Neuronal stem cell (in vitro differentiated cells): ENCODE measurements around the gene DCTN3.

ENCODE experiments used
- DNase-seq: peaks from one replicate; pipeline ENCODE4 v3.0.0-alpha.2; 2013; ENCODE audit warnings: low spot score
- H2AFZ ChIP-seq: one replicate; pipeline ENCODE4 v1.6.1; 2013; ENCODE audit warnings: mild to moderate bottlenecking, low read length, inconsistent platforms
- H2AK5ac ChIP-seq: 2 replicates; pipeline ENCODE4 v1.6.1; 2013; ENCODE audit warnings: low read depth, mild to moderate bottlenecking, inconsistent platforms, low read length, moderate library complexity, mixed read lengths
- H2BK120ac ChIP-seq: 2 replicates; pipeline ENCODE4 v1.6.1; 2013; ENCODE audit warnings: low read depth, mild to moderate bottlenecking, inconsistent platforms, low read length, moderate library complexity, mixed read lengths
- H2BK12ac ChIP-seq: one replicate; pipeline ENCODE4 v1.6.1; 2013; ENCODE audit warnings: low read length, inconsistent platforms
- H2BK15ac ChIP-seq: 2 replicates; pipeline ENCODE4 v1.6.1; 2013; ENCODE audit warnings: mild to moderate bottlenecking, low read length, inconsistent platforms, mixed read lengths
- H2BK5ac ChIP-seq: one replicate; pipeline ENCODE4 v1.6.1; 2013; ENCODE audit warnings: inconsistent platforms, mild to moderate bottlenecking, low read length, moderate library complexity
- H3K14ac ChIP-seq: one replicate; pipeline ENCODE4 v1.6.1; 2013; ENCODE audit warnings: low read length, inconsistent platforms
- H3K18ac ChIP-seq: 2 replicates; pipeline ENCODE4 v1.6.1; 2013; ENCODE audit warnings: low read length, inconsistent platforms
- H3K23ac ChIP-seq: 2 replicates; pipeline ENCODE4 v1.6.1; 2013; ENCODE audit warnings: low read depth, mild to moderate bottlenecking, mixed read lengths, low read length, inconsistent platforms; ENCODE audit not compliant: poor library complexity
- H3K27ac ChIP-seq: replicated peaks from 3 replicates; pipeline ENCODE4 v1.5.1; 2013; ENCODE audit warnings: low read length, inconsistent platforms
- H3K27me3 ChIP-seq, 3 experiments: 2 replicates each; pipeline ENCODE4 v1.6.1; 2013; ENCODE audit warnings: low read length in 3 of 3, mild to moderate bottlenecking in 2 of 3, inconsistent platforms in 1 of 3, low read depth in 1 of 3, mixed read lengths in 1 of 3, moderate library complexity in 1 of 3; ENCODE audit not compliant: control insufficient read depth in 3 of 3, insufficient read depth in 3 of 3
- H3K36me3 ChIP-seq, 2 donors: replicated peaks in 1 of 2; 2 replicates each; pipeline ENCODE4 v1.6.1; 2013; ENCODE audit warnings: low read length in 2 of 2; ENCODE audit not compliant: control insufficient read depth in 2 of 2, insufficient read depth in 2 of 2
- H3K4ac ChIP-seq: 2 replicates; pipeline ENCODE4 v1.6.1; 2013; ENCODE audit warnings: inconsistent platforms, mild to moderate bottlenecking, low read length, moderate library complexity
- H3K4me1 ChIP-seq, 2 donors: 1 replicate in 1 of 2; 2 replicates in 1 of 2; pipeline ENCODE4 v1.6.1; 2013; ENCODE audit warnings: low read length in 2 of 2, low read depth in 1 of 2; ENCODE audit not compliant: control insufficient read depth in 2 of 2, insufficient read depth in 1 of 2
- H3K4me2 ChIP-seq: one replicate; pipeline ENCODE4 v1.6.1; 2013; ENCODE audit warnings: mild to moderate bottlenecking, low read length, inconsistent platforms; ENCODE audit not compliant: insufficient read depth, poor library complexity, severe bottlenecking
- H3K4me3 ChIP-seq, 2 donors: 2 replicates each; pipeline ENCODE4 v1.5.1; 2013; ENCODE audit warnings: low read length in 2 of 2, mild to moderate bottlenecking in 2 of 2, inconsistent platforms in 1 of 2, moderate library complexity in 1 of 2
- H3K79me1 ChIP-seq: one replicate; pipeline ENCODE4 v1.6.1; 2013; ENCODE audit warnings: low read depth, mild to moderate bottlenecking, inconsistent platforms, low read length, moderate library complexity
- H3K9ac ChIP-seq: one replicate; pipeline ENCODE4 v1.6.1; 2013; ENCODE audit warnings: mild to moderate bottlenecking, low read depth, low read length, inconsistent platforms; ENCODE audit not compliant: poor library complexity
- H3K9me3 ChIP-seq, 2 donors: replicated peaks in 1 of 2; 2 replicates each; pipeline versions ENCODE3 to v1.6.1; 2013; ENCODE audit warnings: low read length in 2 of 2, mild to moderate bottlenecking in 2 of 2, inconsistent platforms in 1 of 2, low read depth in 1 of 2, mixed read lengths in 1 of 2, moderate library complexity in 1 of 2; ENCODE audit not compliant: control insufficient read depth in 2 of 2, insufficient read depth in 1 of 2
- H4K8ac ChIP-seq: one replicate; pipeline ENCODE4 v1.6.1; 2013; ENCODE audit warnings: low read depth, mild to moderate bottlenecking, inconsistent platforms, low read length, moderate library complexity
- H4K91ac ChIP-seq: one replicate; pipeline ENCODE4 v1.6.1; 2013; ENCODE audit warnings: low read length, low read depth, mild to moderate bottlenecking, inconsistent platforms; ENCODE audit not compliant: poor library complexity
- WGBS, 2 donors: extraction: QIAGEN DNeasy Blood & Tissue Kit; methylation state at CpG; one replicate each; pipeline ENCODE4 v1.1.7; 2013; ENCODE audit warnings: missing lambda C conversion rate in 2 of 2, mixed read lengths in 1 of 2; ENCODE audit not compliant: insufficient read length in 2 of 2, insufficient replicate concordance in 1 of 2; ENCODE audit errors: extremely low coverage in 2 of 2; 5-methylcytosine and 5-hydroxymethylcytosine counted together

DCTN3 gene

GRCh38 chr9:34630402-34631154, 10.3 kb upstream of the DCTN3 start:
- no peak overlapping the region for H4K8ac ChIP-seq
- no peak overlapping the region for H3K4ac ChIP-seq
- no peak overlapping the region for H3K4me2 ChIP-seq
- peak overlapping the region; percentile 69 for H2BK15ac ChIP-seq
- no peak for DNase-seq
- peaks cover 7% of the 10 kb centered on the region for H3K79me1 ChIP-seq
- no CpG with 5 or more reads among the region's 5 CpGs for WGBS, 2 donors
- H3K9me3 ChIP-seq: no peaks in the 10 kb centered on the region
- peaks cover 7 to 10% of the 10 kb centered on the region in 2 donors for H3K36me3 ChIP-seq
- H2BK5ac ChIP-seq: peak overlapping the region; percentile 76
- H2AFZ ChIP-seq: no peak overlapping the region
- H2BK120ac ChIP-seq: no peak overlapping the region
- peak overlapping the region; percentile 82 for H3K18ac ChIP-seq
- H3K14ac ChIP-seq: peak overlapping the region; percentile 40
- H3K4me1 ChIP-seq: peaks cover 6 to 45% of the 10 kb centered on the region in 2 donors
- H3K9ac ChIP-seq: peak overlapping the region; percentile 50
- H4K91ac ChIP-seq: peak overlapping the region; percentile 70
- H3K23ac ChIP-seq: peak overlapping the region; percentile 46
- H2BK12ac ChIP-seq: peak overlapping the region; percentile 95
- H2AK5ac ChIP-seq: peak overlapping the region; percentile 87
- H3K4me3 ChIP-seq: no peak overlapping the region
- H3K27me3 ChIP-seq: peaks cover 0 to 60% (median 18%) of the 10 kb centered on the region in 3 experiments
- no peak overlapping the region for H3K27ac ChIP-seq

GRCh38 chr9:34629491-34629808, 9.2 kb upstream of the DCTN3 start:
- no CpG with 5 or more reads among the region's 5 CpGs for WGBS, 2 donors
- Histone ChIP-seq H3K14ac (peak overlapping the region; percentile 17), H3K18ac (peak overlapping the region; percentile 96), H3K9me3 (no peaks in the 10 kb centered on the region), H2AFZ (no peak overlapping the region), H2BK5ac (no peak overlapping the region), H3K9ac (peak overlapping the region; percentile 46), H3K27ac (no peak overlapping the region), H2BK15ac (peak overlapping the region; percentile 86), H3K4me2 (peak overlapping the region; percentile 88), H2BK120ac (peak overlapping the region; percentile 56), H4K91ac (no peak overlapping the region), H3K36me3 (peaks cover 0 to 2% of the 10 kb centered on the region in 2 donors), H2AK5ac (peak overlapping the region; percentile 4), H3K23ac (peak overlapping the region; percentile 32), H2BK12ac (peak overlapping the region; percentile 25), H3K4me1 (peaks cover 14 to 48% of the 10 kb centered on the region in 2 donors), H3K4ac (peak overlapping the region; percentile 19), H3K79me1 (peaks cover 5% of the 10 kb centered on the region), H3K4me3 (peak overlapping the region in 1 of 2 donors; percentile 89), H4K8ac (no peak overlapping the region), H3K27me3 (peaks cover 0 to 69% (median 18%) of the 10 kb centered on the region in 3 experiments)
- DNase-seq: no peak

- H2AFZ ChIP-seq: peak within 1 kb of the TSS; percentile 71
- H3K9me3 ChIP-seq: no peaks in the 10 kb centered on the region
- peak within 1 kb of the TSS; percentile 86 for H2BK15ac ChIP-seq
- peaks cover 0 to 71% (median 18%) of the 10 kb centered on the region in 3 experiments for H3K27me3 ChIP-seq
- no peak within 1 kb of the TSS for H4K91ac ChIP-seq
- H3K79me1 ChIP-seq: peaks cover 5% of the 10 kb centered on the region
- peak within 1 kb of the TSS; percentile 22 to 89 for H3K4me3 ChIP-seq
- no peak for DNase-seq
- peak within 1 kb of the TSS; percentile 50 for H2BK5ac ChIP-seq
- H2BK120ac ChIP-seq: peak within 1 kb of the TSS; percentile 56
- no peak within 1 kb of the TSS for H3K27ac ChIP-seq
- H3K4me2 ChIP-seq: peak within 1 kb of the TSS; percentile 88
- H4K8ac ChIP-seq: no peak within 1 kb of the TSS
- H3K23ac ChIP-seq: peak within 1 kb of the TSS; percentile 32
- WGBS, 2 donors: no CpG with 5 or more reads among the region's 69 CpGs
- peaks cover 14 to 53% of the 10 kb centered on the region in 2 donors for H3K4me1 ChIP-seq
- H3K36me3 ChIP-seq: peaks cover 0 to 2% of the 10 kb centered on the region in 2 donors
- peak within 1 kb of the TSS; percentile 25 for H2BK12ac ChIP-seq
- H3K18ac ChIP-seq: peak within 1 kb of the TSS; percentile 96
- H3K14ac ChIP-seq: peak within 1 kb of the TSS; percentile 17
- peak within 1 kb of the TSS; percentile 91 for H3K9ac ChIP-seq
- peak within 1 kb of the TSS; percentile 19 for H3K4ac ChIP-seq
- peak within 1 kb of the TSS; percentile 72 for H2AK5ac ChIP-seq
Measured at GRCh38 chr9:34628656-34629490, 8.6 kb upstream of the DCTN3 start, which contains the start of gene ARID3C. TSS of gene ARID3C (minus strand) at chr9:34629066. CDS start at chr9:34628014, 1,052 bp downstream.
